ENCODE results near the gene CISD3. TPM values are rescaled to one million over a fixed set of nuclear protein-coding genes. Genes with fewer than 3 reads are reported as not detected.

The CISD3 gene
- total and polyA plus RNA-seq, 4 donors = 4.5 to 152 (median 37.3) TPM

DNA sequence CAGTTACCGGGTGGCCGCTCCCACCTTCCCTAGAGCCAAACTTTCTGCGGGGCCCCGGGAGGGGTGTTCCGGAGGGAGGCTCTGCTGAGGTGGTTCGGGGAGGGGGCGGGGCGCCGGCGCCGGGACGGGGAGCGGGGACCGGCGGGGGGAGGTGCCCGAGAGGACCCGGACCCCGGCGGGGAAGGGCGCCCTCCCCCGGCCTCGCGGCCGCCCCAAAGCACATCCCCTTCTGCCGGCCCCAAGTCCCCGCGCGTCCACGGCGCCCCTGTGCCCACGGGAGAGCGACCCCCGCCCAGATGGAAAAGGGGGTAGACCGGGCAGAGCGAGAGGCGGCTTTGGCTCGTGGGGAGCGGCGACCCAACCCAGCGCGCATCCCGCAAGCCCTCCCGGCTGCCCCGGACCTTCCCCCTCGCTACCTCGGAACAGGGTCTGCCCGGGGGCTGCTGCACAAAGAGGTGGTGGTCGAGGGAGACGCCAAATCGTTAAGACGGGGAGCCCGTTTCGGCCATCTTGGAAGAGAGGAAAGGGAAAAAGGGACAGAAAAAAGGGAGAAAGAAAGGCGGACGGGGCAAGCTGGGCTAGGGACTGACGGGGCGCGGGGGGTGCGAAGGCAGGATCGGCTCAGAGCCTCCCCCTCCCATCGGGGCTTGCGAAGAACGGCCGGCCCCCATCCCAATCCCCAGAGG, 17.5 kb downstream of the CISD3 start:
- Histone ChIP-seq H3K36me3 (ENCODE audit: control insufficient read depth in 4 of 4, insufficient read depth in 3 of 4, low read depth in 1 of 4, low read length in 3 of 4) (no peaks in the 10 kb centered on the region), H3K9ac (ENCODE audit: low read depth in 1 of 2, low read length in 2 of 2) (peak overlapping the region in 1 of 2 donors; percentile 26), H3K27me3 (ENCODE audit: control insufficient read depth in 4 of 4, insufficient read depth in 4 of 4, low read length in 3 of 4) (no peaks in the 10 kb centered on the region), H3K4me1 (ENCODE audit: control insufficient read depth in 4 of 4, insufficient read depth in 4 of 4, low read length in 3 of 4) (peaks cover 16 to 46% (median 34%) of the 10 kb centered on the region in 4 donors), H3K27ac (ENCODE audit: low read depth in 1 of 2, low read length in 2 of 2) (peak overlapping the region; percentile 16 to 20), H3K4me3 (ENCODE audit: low read depth in 1 of 3, low read length in 3 of 3) (peak overlapping the region in 2 of 3 donors; percentile 59 to 60), H3K9me3 (ENCODE audit: control insufficient read depth in 4 of 4, low read length in 3 of 4) (no peaks in the 10 kb centered on the region)
- DNase-seq (ENCODE audit: low spot score) = no peak
- 2% methylated on average over 64 of the region's 64 CpGs for WGBS
- TF ChIP-seq FOXA1 (IDR thresholded peaks at IDR 0.05) (no peak), YY1 (IDR thresholded peaks at IDR 0.05) (peak; percentile 30)

GRCh38 chr17:38748149-38748891, 18.2 kb downstream of the CISD3 start, which contains the start of gene PCGF2:
PCGF2 (minus strand) TSS chr17:38748336; CDS start chr17:38740402, 7,934 bp downstream.
- H3K4me3 ChIP-seq (ENCODE audit: low read depth in 1 of 3, low read length in 3 of 3) = peak within 1 kb of the TSS; percentile 22 to 71 (median 60)
- H3K27me3 ChIP-seq (ENCODE audit: control insufficient read depth in 4 of 4, insufficient read depth in 4 of 4, low read length in 3 of 4) = no peaks in the 10 kb centered on the region
- DNase-seq (ENCODE audit: low spot score) = peak; percentile 68
- H3K27ac ChIP-seq (ENCODE audit: low read depth in 1 of 2, low read length in 2 of 2) = peak within 1 kb of the TSS; percentile 38 to 69
- peak within 1 kb of the TSS in 1 of 2 donors; percentile 26 for H3K9ac ChIP-seq (ENCODE audit: low read depth in 1 of 2, low read length in 2 of 2)
- peaks cover 15 to 47% (median 36%) of the 10 kb centered on the region in 4 donors for H3K4me1 ChIP-seq (ENCODE audit: control insufficient read depth in 4 of 4, insufficient read depth in 4 of 4, low read length in 3 of 4)
- no peaks in the 10 kb centered on the region for H3K36me3 ChIP-seq (ENCODE audit: control insufficient read depth in 4 of 4, insufficient read depth in 3 of 4, low read depth in 1 of 4, low read length in 3 of 4)
- no peaks in the 10 kb centered on the region for H3K9me3 ChIP-seq (ENCODE audit: control insufficient read depth in 4 of 4, low read length in 3 of 4)
- TF ChIP-seq EGR1 (IDR thresholded peaks at IDR 0.05; ENCODE audit: low read depth in 2 of 2) (no peak), GABPA (IDR thresholded peaks at IDR 0.05 in 1 of 2, conservative IDR thresholded peaks at IDR 0.05 in 1 of 2) (no peak), RXRA (IDR thresholded peaks at IDR 0.05) (no peak), FOXA2 (IDR thresholded peaks at IDR 0.05) (no peak), REST (IDR thresholded peaks at IDR 0.05) (no peak), ZBTB33 (IDR thresholded peaks at IDR 0.05) (no peak), MAX (IDR thresholded peaks at IDR 0.05) (no peak), RAD21 (IDR thresholded peaks at IDR 0.05) (no peak), YY1 (IDR thresholded peaks at IDR 0.05) (no peak), SP1 (IDR thresholded peaks at IDR 0.05) (no peak)
- WGBS = 2% methylated on average over 47 of the region's 47 CpGs

Measured in liver (tissue), 9 donors.